Stimulated activated CD4-positive, alpha-beta T cell treated with anti-CD3 and anti-CD28 coated beads, Interleukin-15, amount 100 ng/mL, for 48 hours (primary cell): ENCODE measurements around the gene EBLN2.

Experiments used
- DNase-seq, 2 donors: peaks; one replicate each; pipeline ENCODE4 v3.0.0-alpha.2; 2020; ENCODE audit warnings: low read depth in 2 of 2

Gene EBLN2

GRCh38 chr3:73061416-73061815 lies at the start of gene EBLN2:
EBLN2 (plus strand) TSS chr3:73061659; CDS start chr3:73062082, 423 bp downstream.
- no peak for DNase-seq

- DNase-seq: no peak
Measured at GRCh38 chr3:73018298-73018697, 43.2 kb upstream of the EBLN2 start.

DNA sequence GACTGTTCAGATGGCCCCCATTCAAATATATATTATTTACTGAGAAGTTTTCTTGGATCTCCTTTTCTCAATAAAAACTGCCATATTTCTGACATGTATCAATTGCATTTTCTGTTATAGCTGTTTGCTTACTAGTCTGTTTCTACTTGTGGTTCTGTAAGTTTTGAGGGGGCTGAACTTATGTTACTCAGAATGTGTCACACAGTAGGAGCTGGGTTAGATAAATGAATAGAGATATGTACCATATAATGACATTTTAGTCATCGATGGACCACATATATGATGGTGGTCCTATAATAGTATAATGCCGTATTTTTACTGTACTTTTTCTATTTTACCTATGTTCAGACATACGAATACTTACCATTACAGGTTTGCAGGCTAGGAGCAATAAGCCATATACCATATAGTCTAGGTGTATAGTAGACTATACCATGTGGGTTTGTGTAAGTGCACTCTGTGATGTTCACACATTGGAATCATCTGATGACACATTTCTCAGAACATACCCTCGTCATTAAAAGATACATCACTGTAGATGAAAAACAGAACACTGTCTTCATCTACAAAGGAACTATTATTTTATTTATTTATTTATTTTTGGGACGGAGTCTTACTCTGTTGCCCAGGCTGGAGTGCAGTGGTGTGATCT lies 42.5 kb upstream of the EBLN2 start:
- DNase-seq: no peak

- DNase-seq: no peak
Measured at GRCh38 chr3:73021301-73021835, 40.1 kb upstream of the EBLN2 start.

GRCh38 chr3:73024836-73025235 lies 36.6 kb upstream of the EBLN2 start:
- no peak for DNase-seq

DNA sequence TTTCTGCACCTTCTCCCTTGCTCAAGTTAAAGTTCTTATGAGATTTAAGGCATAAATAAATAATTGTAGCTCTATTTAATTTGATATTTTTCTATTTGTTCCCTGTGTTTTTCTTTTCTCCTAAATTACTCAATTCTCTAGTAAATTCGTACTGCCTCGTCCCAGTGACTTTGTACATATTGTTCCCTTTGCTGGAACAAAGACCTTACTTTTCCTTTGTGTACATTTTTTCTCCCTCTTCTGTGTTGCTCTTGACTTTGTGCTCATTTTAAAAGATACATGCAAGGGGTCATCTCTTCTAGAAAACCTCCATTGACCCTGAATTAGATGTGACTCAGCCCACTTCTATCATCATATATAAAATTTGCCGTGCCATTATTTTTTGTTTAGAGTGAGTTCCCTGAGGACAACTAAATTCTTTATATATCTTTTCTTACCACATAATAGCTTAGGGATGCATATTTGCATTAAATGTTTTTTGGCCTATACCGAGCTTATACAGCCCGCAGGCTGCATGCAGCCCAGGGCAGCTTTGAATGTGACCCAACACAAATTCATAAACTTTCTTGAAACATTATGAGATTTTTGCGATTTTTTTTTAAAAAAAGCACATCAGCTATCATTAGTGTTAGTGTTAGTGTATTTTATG lies 35.2 kb upstream of the EBLN2 start:
- DNase-seq: no peak

GRCh38 chr3:73026760-73027113 lies 34.7 kb upstream of the EBLN2 start:
- DNase-seq: no peak

- DNase-seq: no peak
Measured at GRCh38 chr3:73028803-73029202, 32.7 kb upstream of the EBLN2 start.

DNA sequence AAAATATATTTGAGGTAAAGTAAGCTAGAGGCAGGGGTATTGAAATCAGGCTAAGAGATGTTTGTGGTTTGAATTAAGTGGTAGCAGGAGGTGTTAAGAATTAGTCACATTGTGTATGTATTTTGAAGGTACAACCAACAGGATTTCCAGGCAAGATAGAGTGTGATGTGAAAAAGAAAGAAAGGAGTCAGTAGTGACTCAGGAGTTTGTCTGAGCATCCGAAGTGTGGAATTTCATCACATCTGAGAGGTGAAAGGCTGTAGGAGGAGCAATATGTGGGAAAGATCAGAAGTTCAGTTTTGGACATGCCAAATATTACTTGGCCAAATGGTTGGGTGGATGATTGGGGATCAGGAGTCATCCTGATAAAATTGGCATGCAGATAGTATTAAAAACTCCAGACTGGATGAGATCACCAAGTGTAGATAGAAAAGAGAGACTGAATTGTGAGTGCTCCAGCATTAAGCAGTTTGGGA lies 32.1 kb upstream of the EBLN2 start:
- no peak for DNase-seq

GRCh38 chr3:73030073-73030597 lies 31.3 kb upstream of the EBLN2 start:
- no peak for DNase-seq

GRCh38 chr3:73031573-73032103 lies 29.8 kb upstream of the EBLN2 start:
- no peak for DNase-seq

DNA sequence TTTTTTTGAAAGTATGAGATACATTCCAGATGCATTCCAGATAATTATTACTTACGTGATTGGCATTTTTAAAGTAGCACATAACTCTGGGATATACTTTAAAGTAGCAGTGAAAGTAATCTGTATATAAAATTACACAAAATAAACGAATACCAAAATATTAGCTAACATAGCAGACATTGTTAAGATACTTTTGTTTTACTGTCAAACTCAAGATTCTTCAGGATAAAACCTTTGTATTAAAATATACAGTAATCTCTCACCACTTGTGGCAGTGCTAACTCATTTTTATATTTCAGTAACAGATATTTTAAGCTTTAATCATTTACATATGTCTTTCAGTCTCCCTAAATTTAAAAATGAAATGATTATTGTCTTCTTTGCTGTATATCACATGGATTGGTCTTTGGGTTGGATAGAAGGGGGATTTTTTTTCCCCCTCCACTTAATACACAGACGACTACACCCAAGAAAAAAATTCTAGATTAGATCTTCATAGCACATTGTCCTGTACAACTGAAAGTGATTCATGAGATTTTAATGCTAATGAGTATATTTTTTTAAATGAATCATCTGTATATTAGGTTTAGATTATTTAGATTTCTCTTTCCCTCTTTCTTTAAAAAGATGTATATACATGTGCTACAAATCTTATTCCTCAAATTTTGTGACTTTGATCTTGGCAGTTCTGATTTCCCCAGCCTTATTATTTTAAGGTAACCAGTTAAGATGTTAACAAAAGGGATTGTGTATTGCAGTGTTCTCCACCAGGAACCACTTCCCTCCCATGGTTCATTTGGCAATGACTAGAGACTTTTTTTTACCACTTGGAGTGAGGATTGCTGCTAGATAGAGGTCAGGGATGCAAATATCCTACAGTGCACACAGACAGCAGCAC lies 24.5 kb upstream of the EBLN2 start:
- no peak for DNase-seq

DNA sequence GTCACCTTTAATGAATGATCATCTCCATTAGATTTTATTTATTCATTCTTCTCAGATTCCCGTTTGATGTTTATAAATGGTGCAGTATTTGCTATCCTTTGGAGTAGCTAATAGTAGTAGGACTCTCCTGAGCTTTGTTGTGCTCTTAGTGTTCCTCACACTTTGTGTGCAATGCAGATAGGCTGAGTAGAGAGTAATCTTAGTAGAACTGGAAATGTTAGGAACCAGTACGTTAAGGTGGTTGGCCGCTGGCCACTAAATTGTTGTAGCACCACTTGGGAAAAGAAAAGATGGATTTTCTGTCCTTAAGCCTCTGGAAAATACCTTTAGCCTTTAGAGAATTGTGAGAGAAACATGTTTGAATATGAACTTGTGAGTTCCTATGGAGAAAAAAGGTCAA lies 19.9 kb upstream of the EBLN2 start:
- DNase-seq: no peak

GRCh38 chr3:73043414-73043813 lies 18.0 kb upstream of the EBLN2 start:
- no peak for DNase-seq

DNA sequence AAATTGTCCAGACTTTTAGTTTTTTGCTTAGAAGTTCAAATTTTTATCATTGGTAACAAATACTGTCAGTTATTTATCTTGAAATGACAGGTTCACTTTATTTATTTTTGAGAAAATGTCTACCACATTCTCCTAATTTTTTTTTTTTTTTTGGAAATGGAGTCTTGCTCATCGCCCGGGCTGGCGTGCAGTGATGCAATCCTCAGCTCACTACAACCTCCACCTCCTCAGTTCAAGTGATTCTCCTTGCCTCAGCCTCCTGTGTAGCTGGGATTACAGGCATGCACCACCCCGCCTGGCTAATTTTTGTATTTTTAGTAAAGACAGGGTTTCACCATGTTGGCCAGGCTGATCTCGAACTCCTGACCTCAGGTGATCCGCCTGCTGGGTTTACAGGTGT lies 16.1 kb upstream of the EBLN2 start:
- no peak for DNase-seq

GRCh38 chr3:73046195-73046594 lies 15.3 kb upstream of the EBLN2 start:
- no peak for DNase-seq

DNA sequence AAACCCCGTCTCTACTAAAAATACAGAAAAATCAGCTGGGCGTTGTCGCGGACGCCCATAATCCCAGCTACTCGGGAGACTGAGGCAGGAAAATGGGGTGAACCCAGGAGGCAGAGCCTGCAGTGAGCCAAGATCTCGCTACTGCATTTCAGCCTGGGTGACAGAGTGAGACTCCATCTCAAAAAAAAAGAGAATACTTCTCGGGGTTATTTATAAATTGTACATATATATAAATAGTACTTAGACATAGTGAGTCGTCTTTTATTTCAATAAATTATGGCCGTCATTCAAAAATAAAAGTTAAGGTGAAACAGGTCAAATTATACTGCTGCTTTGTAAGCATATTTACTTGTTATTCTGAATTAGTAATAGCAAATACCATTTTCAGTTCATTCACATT lies 12.1 kb upstream of the EBLN2 start:
- no peak for DNase-seq

GRCh38 chr3:73052857-73053256 lies 8.6 kb upstream of the EBLN2 start:
- DNase-seq: no peak

- DNase-seq: no peak
Measured at GRCh38 chr3:73055583-73055982, 5.9 kb upstream of the EBLN2 start.

DNA sequence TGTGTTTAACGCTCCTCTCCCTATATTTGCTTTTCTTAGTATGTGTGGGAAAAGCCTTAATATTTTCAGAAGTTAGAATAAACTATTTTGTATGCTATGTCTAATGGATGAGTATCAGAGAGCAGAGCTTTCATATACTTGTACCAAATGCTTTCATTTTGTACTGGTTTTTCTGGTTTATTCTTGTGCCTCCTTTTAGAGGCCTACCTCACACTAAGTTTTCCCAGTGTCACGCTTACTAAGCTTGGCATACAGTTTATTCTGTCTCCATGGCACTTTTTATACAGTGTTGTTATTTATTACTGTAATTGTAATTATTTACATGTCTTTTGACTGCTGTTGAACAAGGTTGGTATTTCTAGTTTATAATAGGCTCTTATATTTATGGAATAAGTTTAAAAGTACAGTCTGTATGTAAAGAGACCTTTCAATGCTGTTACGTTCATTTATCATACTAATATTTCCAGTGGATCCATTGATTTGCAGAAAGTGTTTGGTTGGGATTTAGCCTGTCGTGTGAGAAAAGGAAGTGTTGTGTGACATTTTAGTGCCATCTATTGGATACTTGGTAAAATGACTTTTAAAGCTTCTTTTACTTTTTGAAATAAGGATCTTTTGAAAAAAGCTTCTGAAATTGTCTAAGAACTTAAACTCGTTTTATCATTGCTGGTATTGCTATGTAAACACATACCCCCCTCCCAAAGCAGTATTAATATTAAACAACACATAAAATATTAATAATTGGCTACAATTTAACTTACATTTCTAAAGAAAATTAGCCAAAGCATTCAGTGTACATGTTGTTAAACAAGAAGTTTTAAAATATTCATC lies 5.2 kb upstream of the EBLN2 start:
- DNase-seq: no peak

GRCh38 chr3:73056845-73057150 lies 4.7 kb upstream of the EBLN2 start:
- no peak for DNase-seq
